Suprapubic skin (tissue), 4 donors: ENCODE results near the gene KIF18B. TPM values are rescaled to one million over a fixed set of nuclear protein-coding genes. Genes with fewer than 3 reads are reported as not detected.

Source experiments
- DNase-seq, 2 donors: peaks; one replicate each; pipeline ENCODE4 v3.0.0-alpha.2; 2019; ENCODE audit warnings: low spot score in 2 of 2
- H3K27ac ChIP-seq: fragments of 200-600 bp; sonication (generic); one replicate; pipeline ENCODE4 v1.5.1; 2019
- H3K27me3 ChIP-seq: fragments of 200-600 bp; sonication (generic); one replicate; pipeline ENCODE4 v1.5.1; 2019
- H3K36me3 ChIP-seq: fragments of 200-600 bp; sonication (generic); one replicate; pipeline ENCODE4 v1.5.1; 2019
- H3K4me1 ChIP-seq: fragments of 200-600 bp; sonication (generic); one replicate; pipeline ENCODE4 v1.5.1; 2019
- H3K4me3 ChIP-seq: fragments of 200-600 bp; sonication (generic); one replicate; pipeline ENCODE4 v1.5.1; 2019; ENCODE audit warnings: mild to moderate bottlenecking
- H3K9me3 ChIP-seq: fragments of 200-600 bp; sonication (generic); one replicate; pipeline ENCODE4 v1.5.1; 2019
- EP300 ChIP-seq: sonication (generic); formaldehyde crosslinking; IDR thresholded peaks from one replicate; pipeline ENCODE4 v1.6.1; 2017; ENCODE audit warnings: antibody characterized with exemption
- POLR2A ChIP-seq, 2 donors: fragments of 450-650 bp; IDR thresholded peaks; one replicate each; pipeline ENCODE4 v1.6.1; 2017; ENCODE audit warnings: antibody characterized with exemption in 2 of 2, mild to moderate bottlenecking in 2 of 2, moderate library complexity in 2 of 2
- POLR2AphosphoS5 ChIP-seq, 3 donors: sonication (generic); formaldehyde crosslinking; IDR thresholded peaks; one replicate each; pipeline ENCODE4 v1.6.1; 2017; ENCODE audit warnings: antibody characterized with exemption in 3 of 3
- WGBS: methylation state at CpG from one replicate; pipeline ENCODE4 v1.1.5; 2018; 5-methylcytosine and 5-hydroxymethylcytosine counted together
- total RNA-seq, 4 donors: library from RNA; depleted of rRNA; stranded (reverse); fragments of >200 nt; gene quantifications; one replicate each; pipeline ENCODE4 v1.1.0, GENCODE V29; 2016
- TF ChIP-seq, protein P1 (sequence below), 2 donors: fragments of 200-600 bp in 1 of 2; fragments of 450-650 bp in 1 of 2; sonication (generic) in 1 of 2; IDR thresholded peaks; one replicate each; pipeline ENCODE4 v1.5.1; 2016 to 2019; ENCODE audit warnings: antibody characterized with exemption in 2 of 2, mild to moderate bottlenecking in 1 of 2, moderate library complexity in 1 of 2

KIF18B gene
- total RNA-seq, 4 donors from 2014 or later = 2.0 to 4.0 (median 2.8) TPM

- no peak overlapping the region for H3K27ac ChIP-seq
- no peak for DNase-seq
- peaks cover 35% of the 10 kb centered on the region for H3K27me3 ChIP-seq
- no peaks in the 10 kb centered on the region for H3K36me3 ChIP-seq
- no peaks in the 10 kb centered on the region for H3K9me3 ChIP-seq
- TF ChIP-seq POLR2AphosphoS5 (IDR thresholded peaks at IDR 0.05) (no peak), POLR2A (IDR thresholded peaks at IDR 0.05) (no peak), EP300 (no peak)
- TF ChIP-seq, protein P1, sequence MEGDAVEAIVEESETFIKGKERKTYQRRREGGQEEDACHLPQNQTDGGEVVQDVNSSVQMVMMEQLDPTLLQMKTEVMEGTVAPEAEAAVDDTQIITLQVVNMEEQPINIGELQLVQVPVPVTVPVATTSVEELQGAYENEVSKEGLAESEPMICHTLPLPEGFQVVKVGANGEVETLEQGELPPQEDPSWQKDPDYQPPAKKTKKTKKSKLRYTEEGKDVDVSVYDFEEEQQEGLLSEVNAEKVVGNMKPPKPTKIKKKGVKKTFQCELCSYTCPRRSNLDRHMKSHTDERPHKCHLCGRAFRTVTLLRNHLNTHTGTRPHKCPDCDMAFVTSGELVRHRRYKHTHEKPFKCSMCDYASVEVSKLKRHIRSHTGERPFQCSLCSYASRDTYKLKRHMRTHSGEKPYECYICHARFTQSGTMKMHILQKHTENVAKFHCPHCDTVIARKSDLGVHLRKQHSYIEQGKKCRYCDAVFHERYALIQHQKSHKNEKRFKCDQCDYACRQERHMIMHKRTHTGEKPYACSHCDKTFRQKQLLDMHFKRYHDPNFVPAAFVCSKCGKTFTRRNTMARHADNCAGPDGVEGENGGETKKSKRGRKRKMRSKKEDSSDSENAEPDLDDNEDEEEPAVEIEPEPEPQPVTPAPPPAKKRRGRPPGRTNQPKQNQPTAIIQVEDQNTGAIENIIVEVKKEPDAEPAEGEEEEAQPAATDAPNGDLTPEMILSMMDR (IDR thresholded peaks at IDR 0.05) = no peak
- H3K4me1 ChIP-seq = peaks cover 8% of the 10 kb centered on the region
- 91% methylated on average over 16 of the region's 17 CpGs for WGBS
- no peak overlapping the region for H3K4me3 ChIP-seq
These were observed 42.1 kb upstream of the KIF18B start for GRCh38 chr17:44989552-44990138.

DNA sequence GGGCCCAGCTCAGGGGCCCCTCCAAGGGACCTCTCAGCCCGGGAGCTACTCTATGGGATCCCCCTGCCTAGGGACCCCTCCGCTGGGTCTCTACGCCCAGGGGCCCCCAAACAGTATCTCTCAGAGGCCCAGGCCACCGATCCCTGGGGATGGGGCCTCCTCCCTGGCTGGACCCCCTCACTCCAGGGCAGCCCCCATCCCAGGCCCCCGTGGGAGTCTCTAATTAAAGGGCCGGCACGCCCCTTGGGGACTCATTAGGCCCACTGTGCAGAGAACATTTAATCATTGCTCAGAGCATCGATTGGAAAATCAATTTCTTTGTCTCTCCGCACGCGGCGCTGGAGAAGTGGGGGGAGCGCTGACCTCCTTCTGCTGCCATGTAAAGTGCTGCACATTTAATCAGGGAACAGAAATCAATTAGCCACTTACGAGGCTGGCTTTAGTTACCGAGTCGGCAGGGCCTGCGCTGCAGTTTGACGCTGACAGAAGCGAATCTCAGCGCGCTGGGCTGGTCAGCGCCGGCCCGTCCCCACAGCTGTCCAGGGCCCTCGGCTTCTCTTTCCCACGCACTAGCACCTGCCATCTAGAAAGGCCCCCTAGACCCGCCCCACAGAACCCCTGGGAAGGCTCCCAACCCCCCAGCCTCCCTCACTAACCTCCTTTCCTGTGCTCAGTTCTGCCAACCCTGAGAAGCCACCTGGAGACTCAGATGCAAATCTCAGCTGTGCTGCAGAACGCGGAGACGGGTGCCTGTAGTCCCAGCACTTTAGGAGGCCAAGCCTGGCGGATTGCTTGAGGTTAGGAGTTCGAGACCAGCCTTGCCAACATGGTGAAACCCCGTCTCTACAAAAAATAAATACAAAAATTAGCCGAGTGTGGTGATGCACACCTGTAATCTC is 40.7 kb upstream of the KIF18B start:
- WGBS = 66% methylated on average over 14 of the region's 34 CpGs
- TF ChIP-seq, protein P1 (IDR thresholded peaks at IDR 0.05) = no peak
- TF ChIP-seq POLR2A (IDR thresholded peaks at IDR 0.05) (no peak), POLR2AphosphoS5 (IDR thresholded peaks at IDR 0.05) (no peak), EP300 (no peak)

DNA sequence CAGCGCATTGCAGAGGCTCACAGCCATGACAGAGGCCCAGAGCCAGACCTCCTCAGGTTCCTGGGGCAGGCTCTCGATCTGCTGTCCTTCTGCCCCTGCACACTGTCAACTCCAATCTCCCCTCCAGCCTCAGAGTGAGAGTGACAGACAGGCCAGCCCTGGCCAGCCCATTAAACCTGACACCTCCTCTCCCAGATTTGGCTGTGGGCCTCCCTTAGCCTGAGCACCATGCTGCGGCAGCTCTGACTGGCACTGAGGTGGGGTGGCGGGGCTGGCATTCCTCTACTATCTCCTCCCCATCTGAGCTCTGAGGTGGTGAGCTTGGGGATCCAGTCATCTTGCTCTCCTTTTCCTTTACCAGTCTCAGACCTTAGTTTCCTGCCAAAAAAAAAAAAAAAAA is 36.0 kb upstream of the KIF18B start:
- DNase-seq = no peak
- WGBS = 83% methylated on average over 2 of the region's 4 CpGs
- peaks cover 44% of the 10 kb centered on the region for H3K27me3 ChIP-seq
- TF ChIP-seq, protein P1 (IDR thresholded peaks at IDR 0.05) = no peak
- TF ChIP-seq EP300 (no peak), POLR2AphosphoS5 (IDR thresholded peaks at IDR 0.05) (no peak), POLR2A (IDR thresholded peaks at IDR 0.05) (no peak)
- no peak overlapping the region for H3K4me3 ChIP-seq
- H3K9me3 ChIP-seq = no peaks in the 10 kb centered on the region
- no peak overlapping the region for H3K27ac ChIP-seq
- peaks cover 8% of the 10 kb centered on the region for H3K4me1 ChIP-seq
- H3K36me3 ChIP-seq = no peaks in the 10 kb centered on the region

More for the DNA sequence above, 40.7 kb upstream of the KIF18B start:
- Histone ChIP-seq H3K9me3 (no peaks in the 10 kb centered on the region), H3K27ac (no peak overlapping the region), H3K36me3 (no peaks in the 10 kb centered on the region), H3K4me1 (peaks cover 8% of the 10 kb centered on the region), H3K27me3 (peaks cover 34% of the 10 kb centered on the region), H3K4me3 (no peak overlapping the region)
- no peak for DNase-seq

DNA sequence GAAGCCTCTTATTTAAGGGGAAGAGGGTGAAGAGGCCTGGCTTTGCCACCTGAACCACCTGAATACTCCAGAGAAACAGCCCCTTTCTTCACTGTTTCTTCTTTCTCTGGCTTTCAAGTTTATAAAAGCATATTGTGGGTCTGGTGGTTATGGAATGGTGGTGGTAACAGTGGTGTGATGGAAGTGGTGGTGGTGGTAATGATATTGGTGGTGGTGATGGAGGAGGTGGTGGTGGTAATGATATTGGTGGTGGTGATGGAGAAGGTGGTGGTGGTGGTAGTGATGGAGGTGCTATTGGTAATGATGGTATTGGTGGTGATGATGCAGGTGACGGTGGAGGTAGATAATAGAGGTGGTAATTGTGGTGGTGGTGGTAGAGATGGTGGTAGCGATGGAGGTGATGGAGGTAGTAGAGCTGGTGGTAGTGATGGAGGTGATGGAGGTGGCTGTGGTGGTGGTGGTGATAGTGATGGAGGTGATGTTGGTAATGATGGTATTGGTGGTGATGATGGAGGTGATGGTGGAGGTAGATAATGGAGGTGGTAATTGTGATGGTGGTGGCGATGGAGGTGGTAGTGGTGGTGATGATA is 34.6 kb upstream of the KIF18B start:
- WGBS = 96% methylated on average over 3 of the region's 3 CpGs
- Histone ChIP-seq H3K4me3 (no peak overlapping the region), H3K36me3 (no peaks in the 10 kb centered on the region), H3K4me1 (peaks cover 3% of the 10 kb centered on the region), H3K27ac (no peak overlapping the region), H3K9me3 (no peaks in the 10 kb centered on the region), H3K27me3 (peaks cover 42% of the 10 kb centered on the region)
- DNase-seq = no peak
- TF ChIP-seq EP300 (no peak), POLR2A (IDR thresholded peaks at IDR 0.05) (no peak), POLR2AphosphoS5 (IDR thresholded peaks at IDR 0.05) (no peak)
- TF ChIP-seq, protein P1 (IDR thresholded peaks at IDR 0.05) = no peak
